GM12872 (cell line): Measurements from ENCODE around the gene PPFIA4.

Source experiments
- TF ChIP-seq, protein P1 (sequence below): IDR thresholded peaks from 3 replicates; pipeline ENCODE4 v1.5.1; 2011; ENCODE audit warnings: low read depth, mild to moderate bottlenecking, low read length, moderate library complexity; ENCODE audit not compliant: insufficient read depth

PPFIA4 gene

DNA sequence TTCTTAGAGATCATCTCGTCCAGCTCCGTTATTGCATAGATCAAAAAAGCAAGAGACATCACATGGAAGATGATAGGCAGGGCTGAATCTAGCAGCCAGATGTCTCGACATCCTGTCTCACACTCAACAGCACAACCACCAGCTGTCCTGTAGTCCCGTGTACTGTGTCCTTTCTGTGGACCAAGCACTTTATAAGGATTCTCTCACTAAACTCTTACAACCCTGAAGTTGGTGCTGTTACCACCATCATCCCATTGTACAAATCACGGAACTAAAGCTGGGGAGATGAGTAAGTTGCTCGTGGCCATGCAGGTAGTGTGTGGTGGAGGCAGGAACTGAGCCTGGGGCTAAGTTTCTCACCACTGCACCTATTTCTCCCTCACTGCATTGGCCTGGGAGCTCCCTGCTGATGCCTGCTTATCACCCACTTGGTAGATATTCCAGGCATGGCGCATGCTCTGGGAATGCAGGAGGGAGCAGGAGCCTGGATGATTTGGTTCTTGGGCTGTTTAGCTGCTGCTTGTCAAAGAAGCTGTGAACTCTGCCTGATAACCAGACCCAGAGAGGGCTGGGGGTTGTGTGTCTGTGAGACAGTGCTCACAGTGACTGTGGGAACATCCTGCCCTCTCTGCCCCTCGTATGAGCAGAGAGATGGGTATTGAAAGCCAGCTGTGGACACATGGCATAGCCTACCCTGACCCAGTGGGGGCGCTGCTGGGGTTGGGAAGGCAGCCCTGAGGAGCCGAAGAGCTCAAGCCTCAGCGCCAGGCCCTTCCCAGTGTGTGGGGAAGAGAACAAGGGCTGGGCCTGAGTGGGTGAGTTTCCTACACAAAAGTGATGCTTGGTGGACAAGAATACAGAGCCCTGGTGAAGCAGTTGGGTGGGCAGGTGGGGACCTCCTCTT, 13.6 kb downstream of the PPFIA4 start:
- TF ChIP-seq, protein P1, sequence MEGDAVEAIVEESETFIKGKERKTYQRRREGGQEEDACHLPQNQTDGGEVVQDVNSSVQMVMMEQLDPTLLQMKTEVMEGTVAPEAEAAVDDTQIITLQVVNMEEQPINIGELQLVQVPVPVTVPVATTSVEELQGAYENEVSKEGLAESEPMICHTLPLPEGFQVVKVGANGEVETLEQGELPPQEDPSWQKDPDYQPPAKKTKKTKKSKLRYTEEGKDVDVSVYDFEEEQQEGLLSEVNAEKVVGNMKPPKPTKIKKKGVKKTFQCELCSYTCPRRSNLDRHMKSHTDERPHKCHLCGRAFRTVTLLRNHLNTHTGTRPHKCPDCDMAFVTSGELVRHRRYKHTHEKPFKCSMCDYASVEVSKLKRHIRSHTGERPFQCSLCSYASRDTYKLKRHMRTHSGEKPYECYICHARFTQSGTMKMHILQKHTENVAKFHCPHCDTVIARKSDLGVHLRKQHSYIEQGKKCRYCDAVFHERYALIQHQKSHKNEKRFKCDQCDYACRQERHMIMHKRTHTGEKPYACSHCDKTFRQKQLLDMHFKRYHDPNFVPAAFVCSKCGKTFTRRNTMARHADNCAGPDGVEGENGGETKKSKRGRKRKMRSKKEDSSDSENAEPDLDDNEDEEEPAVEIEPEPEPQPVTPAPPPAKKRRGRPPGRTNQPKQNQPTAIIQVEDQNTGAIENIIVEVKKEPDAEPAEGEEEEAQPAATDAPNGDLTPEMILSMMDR: peak; percentile 39

- TF ChIP-seq, protein P1: no peak
These were observed 14.4 kb downstream of the PPFIA4 start for GRCh38 chr1:203040513-203041275.

GRCh38 chr1:203041351-203041932, 15.2 kb downstream of the PPFIA4 start:
- TF ChIP-seq, protein P1: no peak

DNA sequence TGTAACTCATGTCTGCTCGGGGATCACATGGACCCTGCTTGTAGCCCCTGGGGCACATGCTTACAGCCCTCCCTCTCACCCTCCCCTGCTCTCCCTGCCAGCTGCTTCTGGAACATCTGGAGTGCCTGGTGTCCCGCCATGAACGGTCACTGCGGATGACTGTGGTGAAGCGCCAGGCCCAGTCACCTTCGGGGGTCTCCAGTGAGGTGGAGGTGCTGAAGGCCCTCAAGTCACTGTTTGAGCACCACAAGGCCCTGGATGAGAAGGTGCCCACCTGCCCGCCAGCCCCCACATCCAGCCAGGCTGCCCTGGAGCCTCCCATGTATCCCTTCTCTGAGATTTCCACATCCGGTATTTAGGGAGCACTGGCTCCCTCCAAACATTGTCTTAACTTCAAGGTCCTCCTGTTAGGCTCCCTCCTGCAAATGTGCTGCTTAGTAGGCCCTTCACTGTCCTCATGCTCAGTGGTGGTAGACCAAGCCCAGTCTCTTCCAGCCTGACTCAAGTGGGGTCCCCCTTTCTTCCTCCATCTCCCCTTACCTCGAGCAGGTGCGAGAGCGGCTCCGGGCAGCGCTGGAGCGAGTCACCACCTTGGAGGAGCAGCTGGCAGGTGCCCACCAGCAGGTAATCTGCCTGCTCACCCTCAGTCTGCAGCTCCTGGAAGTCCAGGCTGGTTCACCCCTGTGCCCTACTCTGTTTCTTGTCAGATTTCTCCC, 17.7 kb downstream of the PPFIA4 start:
- TF ChIP-seq, protein P1: no peak

DNA sequence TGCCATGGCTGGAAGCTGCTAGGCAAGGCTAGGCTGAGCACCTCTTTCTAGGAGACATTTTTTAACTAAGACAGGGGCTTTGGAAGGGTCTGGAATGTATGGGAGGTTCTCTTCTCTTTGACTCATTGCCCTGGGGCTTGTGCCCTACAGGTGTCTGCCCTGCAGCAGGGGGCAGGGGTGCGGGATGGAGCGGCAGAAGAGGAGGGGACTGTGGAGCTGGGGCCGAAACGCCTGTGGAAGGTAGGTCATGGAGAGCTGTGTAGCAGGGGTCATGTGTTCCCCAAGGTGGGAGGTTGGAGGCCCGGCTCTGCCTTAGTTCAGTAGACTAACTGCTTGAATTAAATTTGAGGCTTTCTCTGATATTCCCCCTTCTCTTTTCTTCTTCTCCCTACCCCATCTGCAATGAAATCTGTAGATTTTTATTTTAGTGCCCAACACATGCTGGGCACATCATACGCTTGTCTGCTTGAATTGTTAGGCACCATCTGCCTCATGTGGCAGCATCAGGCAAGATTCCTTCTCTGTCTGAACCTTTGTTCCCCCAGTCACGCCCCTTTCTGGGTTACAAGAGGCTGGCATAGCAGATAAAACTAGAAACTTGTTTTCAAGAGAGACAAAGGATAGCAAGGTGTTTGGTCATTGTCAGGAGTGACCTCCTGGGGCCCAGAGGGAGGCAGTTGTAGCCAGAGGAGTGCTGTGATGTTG, 18.4 kb downstream of the PPFIA4 start:
- TF ChIP-seq, protein P1: no peak

DNA sequence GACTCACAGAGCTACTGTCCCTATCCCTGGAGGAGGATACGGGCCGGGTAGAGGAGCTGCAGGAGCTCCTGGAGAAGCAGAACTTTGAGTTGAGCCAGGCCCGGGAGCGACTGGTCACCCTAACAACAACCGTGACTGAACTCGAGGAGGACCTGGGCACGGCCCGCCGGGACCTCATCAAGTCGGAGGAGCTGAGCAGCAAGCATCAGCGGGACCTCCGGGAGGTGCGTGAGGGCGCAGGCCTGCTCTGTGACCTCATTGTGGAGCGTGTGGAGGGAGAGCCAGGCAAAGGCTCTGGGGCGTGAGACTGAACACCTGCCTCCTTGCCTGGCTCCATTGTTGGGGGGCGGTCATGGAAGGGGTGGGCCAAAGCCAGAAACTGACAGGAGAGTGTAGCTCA, 19.0 kb downstream of the PPFIA4 start:
- TF ChIP-seq, protein P1: no peak
